ENCODE results near the gene TERT.
"Not testable (repeated sequence)": the region's sequence is repeated elsewhere in the genome, so short reads cannot be mapped to it uniquely, and the experiment has no call there.

TERT gene

DNA sequence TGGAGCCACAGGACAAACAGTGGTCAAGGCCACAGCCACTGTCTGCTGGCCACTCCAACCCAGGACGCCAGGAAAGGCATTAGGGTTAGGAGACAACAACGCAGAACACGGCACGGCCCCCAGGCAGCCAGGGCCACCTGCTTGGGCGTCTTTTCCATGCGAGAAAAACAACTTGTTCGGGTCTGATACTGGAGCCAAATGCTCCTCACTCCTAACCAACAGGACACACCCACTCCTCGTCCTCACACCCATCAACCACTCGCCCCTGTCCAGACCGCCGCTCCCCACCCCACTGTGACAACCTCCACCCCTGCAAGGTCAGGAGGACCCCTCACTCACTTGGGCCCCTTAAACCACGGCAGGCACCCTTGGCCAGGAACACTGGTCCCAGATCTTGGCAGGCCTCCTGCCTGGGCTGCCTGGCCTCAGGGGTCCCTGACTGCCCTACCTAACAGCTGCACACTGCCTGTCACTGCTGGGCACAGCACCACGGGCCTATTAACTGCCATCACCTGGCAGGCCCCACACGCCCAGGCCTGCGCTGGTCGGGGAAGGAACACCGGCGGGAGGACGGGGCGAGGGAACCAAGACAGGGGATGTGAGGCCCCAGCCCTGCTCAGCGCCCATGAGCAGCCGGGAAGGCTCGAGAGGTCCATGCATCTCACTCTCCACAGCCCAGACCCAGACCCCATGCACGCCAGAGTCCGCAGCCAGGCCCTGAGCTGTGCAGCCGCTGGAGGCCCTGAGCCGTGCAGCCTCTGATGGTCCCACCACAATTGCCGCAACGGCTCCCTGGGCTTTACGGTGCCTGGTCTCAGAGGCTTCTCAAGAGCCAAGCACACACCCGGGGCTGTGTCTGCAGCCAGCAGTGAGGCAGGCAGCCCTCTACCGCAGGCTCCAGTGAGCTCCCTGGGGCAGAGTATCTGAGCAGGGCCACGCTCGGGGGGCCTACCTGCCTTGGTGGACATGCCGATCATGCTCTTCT lies 36.3 kb upstream of the TERT start:
- DNase-seq (ENCODE audit: low read depth, low spot score): no peak

GRCh38 chr5:1330146-1330846 lies 35.4 kb upstream of the TERT start:
- no peak for DNase-seq (ENCODE audit: low read depth, low spot score)

- DNase-seq (ENCODE audit: low read depth, low spot score): no peak
Measured at GRCh38 chr5:1329111-1329579, 34.3 kb upstream of the TERT start.

GRCh38 chr5:1328237-1329110 lies 33.6 kb upstream of the TERT start:
- not testable (repeated sequence) for DNase-seq (ENCODE audit: low read depth, low spot score)

GRCh38 chr5:1326901-1327756 lies 32.3 kb upstream of the TERT start:
- not testable (repeated sequence) for DNase-seq (ENCODE audit: low read depth, low spot score)

DNA sequence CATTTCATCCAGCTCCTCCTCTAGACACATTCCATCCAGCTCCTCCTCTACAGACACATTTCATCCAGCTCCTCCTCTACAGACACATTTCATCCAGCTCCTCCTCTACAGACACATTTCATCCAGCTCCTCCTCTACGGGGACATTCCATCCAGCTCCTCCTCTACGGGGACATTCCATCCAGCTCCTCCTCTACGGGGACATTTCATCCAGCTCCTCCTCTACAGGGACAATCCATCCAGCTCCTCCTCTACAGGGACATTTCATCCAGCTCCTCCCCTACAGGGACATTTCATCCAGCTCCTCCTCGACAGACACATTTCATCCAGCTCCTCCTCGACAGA lies 31.6 kb upstream of the TERT start:
- DNase-seq (ENCODE audit: low read depth, low spot score): not testable (repeated sequence)

- DNase-seq (ENCODE audit: low read depth, low spot score): no peak
Measured at GRCh38 chr5:1325870-1326531, 31.1 kb upstream of the TERT start.

GRCh38 chr5:1325191-1325741 lies 30.4 kb upstream of the TERT start:
- no peak for DNase-seq (ENCODE audit: low read depth, low spot score)

DNA sequence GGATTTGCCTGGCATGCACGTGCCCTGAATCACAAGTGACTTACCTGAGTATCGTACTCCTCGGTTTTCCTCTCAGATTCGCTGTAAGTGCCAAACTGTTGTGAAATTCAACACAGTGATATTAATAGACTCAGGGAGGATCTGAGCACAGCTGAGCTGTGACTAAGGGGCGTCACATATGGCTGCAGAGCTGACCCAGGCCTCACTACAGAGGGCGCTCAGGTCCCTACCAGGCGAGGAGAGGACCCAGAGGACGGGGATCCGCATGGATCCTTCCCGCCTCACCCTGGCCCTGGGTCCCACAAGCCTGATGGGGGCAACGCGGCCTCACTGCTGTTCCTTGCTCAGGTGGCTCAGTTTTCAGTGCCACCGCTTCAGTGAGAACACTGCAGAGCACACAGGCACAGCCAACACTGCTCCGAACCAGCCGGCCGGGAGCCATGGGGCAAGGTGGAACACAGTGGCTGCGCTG lies 29.9 kb upstream of the TERT start:
- DNase-seq (ENCODE audit: low read depth, low spot score): no peak

DNA sequence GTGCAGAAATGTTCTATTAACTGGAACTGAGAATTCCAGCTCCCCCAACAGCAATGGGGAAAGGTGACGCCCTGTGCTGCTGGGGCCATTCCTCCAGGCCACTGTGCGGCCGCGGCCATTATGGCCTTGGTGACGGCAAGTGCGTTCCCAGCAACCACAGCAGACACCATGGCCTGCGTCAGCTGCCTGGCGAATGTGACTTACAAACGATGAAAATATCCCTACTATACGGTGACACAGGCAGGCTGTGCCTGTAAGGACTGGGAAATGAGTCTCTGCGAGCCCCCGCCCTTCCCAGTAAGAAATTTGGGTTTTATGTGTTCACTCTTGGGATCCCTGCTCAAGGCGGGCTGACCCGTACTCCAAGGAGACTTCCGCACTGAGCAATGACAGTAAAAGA lies 29.4 kb upstream of the TERT start:
- no peak for DNase-seq (ENCODE audit: low read depth, low spot score)

DNA sequence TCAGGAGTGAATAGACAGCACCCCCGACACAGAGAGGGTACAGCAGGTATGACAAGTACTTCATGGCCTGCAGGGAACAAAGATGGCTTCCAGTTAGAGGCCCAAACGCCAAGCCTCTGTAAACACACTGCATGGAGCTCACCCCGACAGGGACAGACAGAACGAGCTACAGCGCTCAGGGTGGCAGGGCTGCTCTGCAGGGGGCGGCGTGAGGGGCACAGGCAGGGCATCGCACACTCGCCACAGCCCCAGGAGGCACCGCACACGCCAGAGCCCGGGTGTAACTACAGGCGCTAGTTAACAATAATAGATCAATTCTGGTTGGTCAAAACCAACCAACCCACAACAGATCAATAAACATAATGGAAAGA lies 28.9 kb upstream of the TERT start:
- DNase-seq (ENCODE audit: low read depth, low spot score): no peak

- DNase-seq (ENCODE audit: low read depth, low spot score): no peak
Measured at GRCh38 chr5:1322955-1323802, 28.3 kb upstream of the TERT start.

- no peak for DNase-seq (ENCODE audit: low read depth, low spot score)
Measured at GRCh38 chr5:1322036-1322900, 27.4 kb upstream of the TERT start.

DNA sequence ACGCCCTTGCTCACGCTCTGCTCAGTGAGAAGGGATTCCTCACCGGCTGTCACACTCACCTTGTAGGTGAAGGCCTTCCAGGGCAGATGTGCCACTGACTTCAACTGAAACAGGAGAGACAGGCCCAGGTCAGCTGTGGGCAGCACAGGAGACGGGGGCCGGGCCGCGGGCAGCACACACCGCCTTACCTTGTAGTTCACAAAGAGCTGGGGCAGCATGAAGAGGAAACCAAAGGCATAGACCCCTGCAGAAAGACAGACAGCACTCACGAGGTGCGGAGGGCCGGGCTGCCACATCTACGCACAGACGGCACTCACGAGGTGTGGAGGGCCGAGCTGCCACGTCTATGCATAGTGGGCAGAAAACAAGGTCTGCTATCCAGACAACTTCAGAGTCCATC lies 26.7 kb upstream of the TERT start:
- DNase-seq (ENCODE audit: low read depth, low spot score): no peak

DNA sequence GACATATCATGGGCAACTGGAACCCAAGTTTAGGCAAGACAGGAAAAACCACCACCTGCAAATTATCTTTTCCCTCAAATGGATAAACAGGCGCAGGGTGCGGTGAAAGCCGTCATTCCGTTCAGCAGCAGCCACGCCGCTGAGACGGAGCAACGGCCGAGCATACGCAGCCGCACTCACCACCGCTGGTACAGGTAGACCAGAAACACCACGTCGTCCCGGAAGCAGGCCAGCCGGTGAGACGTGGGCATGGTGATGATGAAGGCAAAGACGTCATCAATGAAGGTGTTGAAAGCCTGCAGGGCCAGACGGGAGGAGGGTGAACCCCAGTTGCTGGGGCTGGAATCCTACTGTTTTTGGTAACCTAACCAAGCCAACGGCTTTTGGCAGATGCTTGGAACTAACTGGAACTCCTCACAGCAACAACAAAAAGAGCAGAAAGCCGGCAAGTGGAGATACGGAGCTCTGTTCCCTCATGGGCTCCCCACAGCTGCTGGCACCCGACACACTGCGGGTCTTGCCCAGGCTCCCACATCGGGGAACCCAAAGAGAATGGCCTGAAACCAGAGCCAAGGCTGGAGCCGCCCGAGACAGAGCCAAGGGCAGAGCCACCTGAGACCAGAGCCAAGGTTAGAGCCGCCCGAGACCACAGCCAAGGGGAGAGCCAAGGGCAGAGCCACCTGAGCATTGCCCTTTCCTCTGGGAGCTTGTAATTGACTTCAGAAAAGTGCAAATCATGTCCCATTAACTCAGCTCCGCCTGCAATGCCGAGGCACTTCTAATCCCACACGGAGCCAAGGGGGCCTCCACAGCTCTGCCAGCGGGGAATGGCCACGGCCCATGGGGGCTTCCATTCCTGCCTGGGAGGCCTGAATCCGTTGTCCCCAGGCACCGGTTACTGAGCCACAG lies 25.8 kb upstream of the TERT start:
- no peak for DNase-seq (ENCODE audit: low read depth, low spot score)

GRCh38 chr5:1319436-1320256 lies 24.8 kb upstream of the TERT start:
- DNase-seq (ENCODE audit: low read depth, low spot score): no peak

Measured in activated naive CD8-positive, alpha-beta T cell treated with anti-CD3 and anti-CD28 coated beads, Interleukin-2, amount 50 U/mL, for 16 hours (primary cell).